ENCODE data around the gene TXNRD2. TPM values are rescaled to one million over a fixed set of nuclear protein-coding genes. Genes with fewer than 3 reads are reported as not detected.

TXNRD2 gene
- total RNA-seq, 1 experiment from 2014 or later: 19.7 TPM

DNA sequence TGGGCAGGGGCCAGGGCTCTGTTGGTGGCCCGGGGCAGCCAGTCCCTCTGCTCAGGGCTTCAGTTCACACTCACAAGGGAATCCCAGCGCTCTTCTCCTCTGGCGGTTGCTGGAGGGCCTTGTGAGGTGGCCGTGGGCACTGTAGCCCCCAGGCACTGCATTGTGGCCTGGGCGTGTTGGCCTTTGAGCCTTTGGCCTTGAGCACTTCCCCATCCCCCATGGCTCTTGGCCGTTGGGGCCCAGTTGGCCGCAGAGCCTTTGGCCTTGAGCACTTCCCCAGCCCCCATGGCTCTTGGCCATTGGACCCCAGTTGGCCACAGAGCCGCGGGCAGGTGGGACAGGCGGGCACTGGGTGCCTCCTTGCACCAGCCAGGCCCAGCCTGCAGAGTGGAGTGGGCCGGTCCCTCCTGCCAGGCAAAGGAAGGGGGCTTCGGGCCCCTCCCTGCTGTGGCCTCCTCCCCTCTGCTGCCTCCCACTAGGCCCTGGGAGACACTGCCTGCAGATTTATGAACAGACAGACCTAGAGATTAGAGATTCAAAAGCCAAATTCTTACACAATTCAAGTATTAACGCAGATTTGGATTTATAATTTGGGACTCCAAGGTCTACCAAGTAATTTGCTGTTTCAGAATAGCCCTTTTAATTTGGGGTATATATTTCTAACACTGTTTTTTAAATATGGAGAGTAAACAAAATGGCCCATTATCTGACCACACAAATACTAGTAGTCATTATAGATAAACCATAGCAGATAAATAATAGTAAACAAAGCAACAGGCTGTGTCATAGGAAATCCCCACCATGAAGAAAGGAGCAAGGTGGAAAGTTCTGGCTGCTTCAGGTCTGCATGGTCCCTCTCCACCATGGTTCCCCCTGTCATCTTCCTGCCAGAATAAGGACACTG, 18.2 kb upstream of the TXNRD2 start:
- ChIA-PET CTCF (no interaction called here), POLR2A (no interaction called here), RAD21 (ENCODE audit: low non-redundant PET in 1 of 2, low total read pairs in 2 of 2, uncharacterized antibody in 2 of 2, unreplicated experiment in 2 of 2) (no interaction called here)
- no peaks in the 10 kb centered on the region for H3K9me2 ChIP-seq (ENCODE audit: insufficient read depth)
- ATAC-seq (no peak), DNase-seq (ENCODE audit: low read depth, low spot score) (no peak)
- peak overlapping the region in 1 of 2 experiments; percentile 11; a peak in 1 of 4 replicates for H3K4me3 ChIP-seq (replicated peaks in 1 of 2; ENCODE audit: low read depth in 1 of 2, low read length in 2 of 2)
- H2AFZ ChIP-seq (ENCODE audit: low read depth, low read length, poor library complexity, severe bottlenecking): no peak overlapping the region
- peak overlapping the region; percentile 63 for H3K4me2 ChIP-seq (ENCODE audit: low read length)
- peaks cover 44 to 53% of the 10 kb centered on the region in 2 experiments for H3K4me1 ChIP-seq (ENCODE audit: control insufficient read depth in 1 of 2, insufficient read depth in 2 of 2, low read length in 2 of 2)
- no peaks in the 10 kb centered on the region for H4K20me1 ChIP-seq (ENCODE audit: insufficient read depth)
- no TSS peak for BruUV-seq (replicated peaks)
- H3K27ac ChIP-seq (ENCODE audit: low read depth, low read length): peak overlapping the region; percentile 56; the same call in 1 of the 2 replicates
- peak overlapping the region; percentile 23; the same call in 1 of the 2 replicates for H3K9ac ChIP-seq (ENCODE audit: low read length)
- no peaks in the 10 kb centered on the region for H3K9me3 ChIP-seq (ENCODE audit: control insufficient read depth in 1 of 2, insufficient read depth in 1 of 2, low read depth in 1 of 2, low read length in 2 of 2)
- H3K79me2 ChIP-seq (ENCODE audit: insufficient read depth, low read length): no peaks in the 10 kb centered on the region
- intact Hi-C loops (cut with micrococcal nuclease): loop anchor here (2.0 to 10.0 kb wide), 2 partner anchors 155 to 229 kb away; partner anchors contain the start of genes RANBP1 and TRMT2A
- H3K36me3 ChIP-seq (ENCODE audit: control insufficient read depth in 1 of 2, insufficient read depth in 2 of 2, low read length in 2 of 2): peaks cover 0 to 5% of the 10 kb centered on the region in 2 experiments; a peak in 1 of 4 replicates
- TF ChIP-seq EZH2phosphoT487 (IDR thresholded peaks at IDR 0.05; ENCODE audit: borderline replicate concordance) (no peak), RAD21 (IDR thresholded peaks at IDR 0.05; ENCODE audit: low read depth) (no peak), POLR2A (IDR thresholded peaks at IDR 0.05; ENCODE audit: borderline replicate concordance, extremely low read depth, insufficient read depth, insufficient read length) (no peak), SRF (IDR thresholded peaks at IDR 0.05; ENCODE audit: low read depth) (no peak), POLR2AphosphoS5 (IDR thresholded peaks at IDR 0.05; ENCODE audit: low read depth, low read length) (no peak; the same call in 1 of the 2 replicates), EZH2 (IDR thresholded peaks at IDR 0.05) (no peak), SP1 (IDR thresholded peaks at IDR 0.05; ENCODE audit: low read depth) (no peak), CBX3 (IDR thresholded peaks at IDR 0.05; ENCODE audit: low read depth) (no peak), ZFX (IDR thresholded peaks at IDR 0.05) (no peak), ELF1 (IDR thresholded peaks at IDR 0.05; ENCODE audit: borderline replicate concordance, low read depth) (no peak), YY1 (IDR thresholded peaks at IDR 0.05; ENCODE audit: extremely low read depth, insufficient replicate concordance, low read depth, low read length) (no peak)
- TF ChIP-seq, protein P1, sequence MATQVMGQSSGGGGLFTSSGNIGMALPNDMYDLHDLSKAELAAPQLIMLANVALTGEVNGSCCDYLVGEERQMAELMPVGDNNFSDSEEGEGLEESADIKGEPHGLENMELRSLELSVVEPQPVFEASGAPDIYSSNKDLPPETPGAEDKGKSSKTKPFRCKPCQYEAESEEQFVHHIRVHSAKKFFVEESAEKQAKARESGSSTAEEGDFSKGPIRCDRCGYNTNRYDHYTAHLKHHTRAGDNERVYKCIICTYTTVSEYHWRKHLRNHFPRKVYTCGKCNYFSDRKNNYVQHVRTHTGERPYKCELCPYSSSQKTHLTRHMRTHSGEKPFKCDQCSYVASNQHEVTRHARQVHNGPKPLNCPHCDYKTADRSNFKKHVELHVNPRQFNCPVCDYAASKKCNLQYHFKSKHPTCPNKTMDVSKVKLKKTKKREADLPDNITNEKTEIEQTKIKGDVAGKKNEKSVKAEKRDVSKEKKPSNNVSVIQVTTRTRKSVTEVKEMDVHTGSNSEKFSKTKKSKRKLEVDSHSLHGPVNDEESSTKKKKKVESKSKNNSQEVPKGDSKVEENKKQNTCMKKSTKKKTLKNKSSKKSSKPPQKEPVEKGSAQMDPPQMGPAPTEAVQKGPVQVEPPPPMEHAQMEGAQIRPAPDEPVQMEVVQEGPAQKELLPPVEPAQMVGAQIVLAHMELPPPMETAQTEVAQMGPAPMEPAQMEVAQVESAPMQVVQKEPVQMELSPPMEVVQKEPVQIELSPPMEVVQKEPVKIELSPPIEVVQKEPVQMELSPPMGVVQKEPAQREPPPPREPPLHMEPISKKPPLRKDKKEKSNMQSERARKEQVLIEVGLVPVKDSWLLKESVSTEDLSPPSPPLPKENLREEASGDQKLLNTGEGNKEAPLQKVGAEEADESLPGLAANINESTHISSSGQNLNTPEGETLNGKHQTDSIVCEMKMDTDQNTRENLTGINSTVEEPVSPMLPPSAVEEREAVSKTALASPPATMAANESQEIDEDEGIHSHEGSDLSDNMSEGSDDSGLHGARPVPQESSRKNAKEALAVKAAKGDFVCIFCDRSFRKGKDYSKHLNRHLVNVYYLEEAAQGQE (IDR thresholded peaks at IDR 0.05; ENCODE audit: low read depth): no peak
- TF ChIP-seq, protein P2, sequence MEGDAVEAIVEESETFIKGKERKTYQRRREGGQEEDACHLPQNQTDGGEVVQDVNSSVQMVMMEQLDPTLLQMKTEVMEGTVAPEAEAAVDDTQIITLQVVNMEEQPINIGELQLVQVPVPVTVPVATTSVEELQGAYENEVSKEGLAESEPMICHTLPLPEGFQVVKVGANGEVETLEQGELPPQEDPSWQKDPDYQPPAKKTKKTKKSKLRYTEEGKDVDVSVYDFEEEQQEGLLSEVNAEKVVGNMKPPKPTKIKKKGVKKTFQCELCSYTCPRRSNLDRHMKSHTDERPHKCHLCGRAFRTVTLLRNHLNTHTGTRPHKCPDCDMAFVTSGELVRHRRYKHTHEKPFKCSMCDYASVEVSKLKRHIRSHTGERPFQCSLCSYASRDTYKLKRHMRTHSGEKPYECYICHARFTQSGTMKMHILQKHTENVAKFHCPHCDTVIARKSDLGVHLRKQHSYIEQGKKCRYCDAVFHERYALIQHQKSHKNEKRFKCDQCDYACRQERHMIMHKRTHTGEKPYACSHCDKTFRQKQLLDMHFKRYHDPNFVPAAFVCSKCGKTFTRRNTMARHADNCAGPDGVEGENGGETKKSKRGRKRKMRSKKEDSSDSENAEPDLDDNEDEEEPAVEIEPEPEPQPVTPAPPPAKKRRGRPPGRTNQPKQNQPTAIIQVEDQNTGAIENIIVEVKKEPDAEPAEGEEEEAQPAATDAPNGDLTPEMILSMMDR (IDR thresholded peaks at IDR 0.05 in 2 of 3, conservative IDR thresholded peaks at IDR 0.05 in 1 of 3; ENCODE audit: borderline replicate concordance in 1 of 3, insufficient read depth in 1 of 3, low read depth in 2 of 3, low read length in 2 of 3): no peak
- TF ChIP-seq, protein P3, sequence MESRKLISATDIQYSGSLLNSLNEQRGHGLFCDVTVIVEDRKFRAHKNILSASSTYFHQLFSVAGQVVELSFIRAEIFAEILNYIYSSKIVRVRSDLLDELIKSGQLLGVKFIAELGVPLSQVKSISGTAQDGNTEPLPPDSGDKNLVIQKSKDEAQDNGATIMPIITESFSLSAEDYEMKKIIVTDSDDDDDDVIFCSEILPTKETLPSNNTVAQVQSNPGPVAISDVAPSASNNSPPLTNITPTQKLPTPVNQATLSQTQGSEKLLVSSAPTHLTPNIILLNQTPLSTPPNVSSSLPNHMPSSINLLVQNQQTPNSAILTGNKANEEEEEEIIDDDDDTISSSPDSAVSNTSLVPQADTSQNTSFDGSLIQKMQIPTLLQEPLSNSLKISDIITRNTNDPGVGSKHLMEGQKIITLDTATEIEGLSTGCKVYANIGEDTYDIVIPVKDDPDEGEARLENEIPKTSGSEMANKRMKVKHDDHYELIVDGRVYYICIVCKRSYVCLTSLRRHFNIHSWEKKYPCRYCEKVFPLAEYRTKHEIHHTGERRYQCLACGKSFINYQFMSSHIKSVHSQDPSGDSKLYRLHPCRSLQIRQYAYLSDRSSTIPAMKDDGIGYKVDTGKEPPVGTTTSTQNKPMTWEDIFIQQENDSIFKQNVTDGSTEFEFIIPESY (IDR thresholded peaks at IDR 0.05; ENCODE audit: extremely low read depth, insufficient replicate concordance, low read length): no peak
- TF ChIP-seq, protein P4, sequence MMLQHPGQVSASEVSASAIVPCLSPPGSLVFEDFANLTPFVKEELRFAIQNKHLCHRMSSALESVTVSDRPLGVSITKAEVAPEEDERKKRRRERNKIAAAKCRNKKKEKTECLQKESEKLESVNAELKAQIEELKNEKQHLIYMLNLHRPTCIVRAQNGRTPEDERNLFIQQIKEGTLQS (IDR thresholded peaks at IDR 0.05): no peak
- no peaks in the 10 kb centered on the region for H3K27me3 ChIP-seq (ENCODE audit: insufficient read depth, low read length)

Data from HCT116 (cell line).